Measurements from ENCODE around the gene FASN.
"Not testable (repeated sequence)": the region's sequence is repeated elsewhere in the genome, so short reads cannot be mapped to it uniquely, and the experiment has no call there.

The FASN gene

DNA sequence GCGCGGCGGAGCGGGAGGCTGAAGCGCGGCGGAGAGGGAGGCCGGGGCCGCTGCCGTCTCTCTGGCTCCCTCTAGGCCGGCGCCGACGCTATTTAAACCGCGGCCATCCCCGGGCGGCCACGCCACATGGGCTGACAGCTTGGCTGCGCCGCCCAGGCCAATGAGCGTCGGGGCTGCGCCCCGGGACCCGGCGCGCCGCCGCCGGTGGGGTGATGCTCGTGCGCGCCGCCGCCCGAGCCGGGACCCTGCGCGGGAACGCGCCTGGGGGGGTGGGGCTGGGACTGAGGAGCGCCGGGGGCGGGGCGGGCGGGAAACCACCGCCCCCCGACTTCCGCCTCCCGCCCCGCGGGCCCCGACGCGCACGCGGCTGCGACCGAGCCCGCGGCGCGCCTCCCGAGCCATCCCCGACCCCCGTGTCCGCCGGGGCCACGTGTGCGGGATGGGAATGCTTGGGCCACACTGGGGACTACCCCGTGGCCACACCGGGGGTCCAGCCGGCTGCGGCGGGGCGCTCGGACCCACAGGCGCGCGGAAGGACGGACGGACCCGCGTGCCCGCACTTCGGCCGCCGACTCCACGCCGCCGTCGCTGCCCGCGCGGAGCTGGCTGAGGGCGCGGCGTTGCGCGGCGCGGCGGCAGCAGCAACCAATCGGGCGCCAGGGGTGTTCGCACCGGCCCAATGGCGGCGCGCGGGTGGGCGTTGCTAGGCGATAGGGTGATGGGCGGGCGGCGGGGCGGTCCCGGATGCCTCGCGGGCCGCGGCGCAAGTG is at the start of gene FASN:
Gene FASN (minus strand): TSS at position 68 of the 770 bp plus-strand sequence. CDS start 1,791 bp downstream, outside the sequence.
- peak; percentile 85 for FAIRE-seq
- peak; percentile 100 for DNase-seq (ENCODE audit: insufficient read length, low spot score)

DNA sequence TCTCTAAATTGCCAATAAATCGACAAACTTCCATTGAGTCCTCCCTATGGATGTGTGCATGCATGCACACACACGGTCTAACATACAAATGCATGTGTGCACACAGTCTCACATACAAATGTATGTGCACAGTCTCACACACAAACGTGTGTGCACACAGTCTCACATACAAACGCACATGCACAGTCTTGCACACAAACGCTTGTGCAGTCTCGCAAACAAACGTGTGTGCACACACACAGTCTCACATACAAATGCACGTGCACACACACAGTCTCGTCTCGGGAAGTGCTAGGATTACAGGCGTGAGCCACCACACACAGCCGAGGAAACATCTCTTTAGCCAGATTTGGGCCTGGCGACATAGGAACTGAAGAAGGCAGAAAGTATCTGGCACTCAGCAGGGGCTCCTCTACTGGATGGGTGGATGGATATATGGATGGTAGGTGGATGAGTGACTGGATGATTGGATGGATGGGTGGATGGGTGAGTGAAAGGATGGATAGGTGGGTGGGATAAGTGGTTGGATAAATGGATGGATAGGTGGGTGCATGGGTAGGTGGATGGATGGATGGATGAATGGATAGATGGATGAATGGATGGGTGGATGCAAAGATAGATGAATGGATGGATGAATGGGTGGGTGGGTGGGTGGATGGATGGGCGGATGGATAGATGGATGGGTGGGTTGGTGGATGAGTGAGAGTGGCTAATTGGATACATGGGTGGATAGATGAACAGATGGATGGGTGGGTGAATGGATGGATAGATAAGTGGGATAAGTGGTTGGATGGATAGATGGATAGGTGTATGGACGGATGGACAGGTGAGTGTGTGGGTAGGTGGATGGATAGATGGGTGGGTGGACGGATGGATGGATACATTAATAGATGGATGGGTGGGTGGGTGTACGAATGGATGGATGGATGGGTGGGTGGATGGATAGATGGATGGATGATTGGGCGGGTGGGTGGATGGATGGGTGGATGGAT is 48.9 kb upstream of the FASN start:
- FAIRE-seq (no peak), DNase-seq (ENCODE audit: insufficient read length, low spot score) (no peak)

DNA sequence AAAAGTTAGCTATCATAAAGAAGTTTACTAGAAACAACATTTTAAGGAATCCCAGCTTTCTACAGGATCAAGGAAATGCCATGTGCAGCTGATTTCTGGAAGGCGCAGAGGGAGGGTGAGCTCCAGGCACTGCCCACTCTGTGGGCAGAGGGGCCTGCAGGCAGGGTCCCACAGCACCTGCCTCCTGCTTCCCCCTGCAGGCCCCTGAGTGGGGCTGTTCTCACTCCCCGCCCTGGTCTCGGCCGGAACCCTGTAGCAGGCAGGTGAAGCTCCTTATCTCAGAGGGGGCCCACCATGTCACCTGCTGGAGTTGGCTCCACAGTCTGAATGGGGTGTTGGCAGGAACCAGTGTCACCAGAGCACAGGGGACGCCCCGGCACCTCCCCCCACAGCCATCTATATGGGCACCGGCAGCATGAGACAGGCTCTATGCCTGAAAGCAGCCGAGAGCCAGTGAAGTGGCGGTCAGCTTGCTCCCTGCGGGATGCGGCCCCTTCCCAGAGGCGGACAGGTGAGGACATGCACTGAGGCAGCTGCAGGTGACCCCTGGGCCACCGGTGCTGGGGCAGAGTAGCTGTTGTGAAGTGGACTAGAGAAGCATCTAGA is 47.6 kb upstream of the FASN start:
- DNase-seq (ENCODE audit: insufficient read length, low spot score), result no peak
- FAIRE-seq, result no peak

DNA sequence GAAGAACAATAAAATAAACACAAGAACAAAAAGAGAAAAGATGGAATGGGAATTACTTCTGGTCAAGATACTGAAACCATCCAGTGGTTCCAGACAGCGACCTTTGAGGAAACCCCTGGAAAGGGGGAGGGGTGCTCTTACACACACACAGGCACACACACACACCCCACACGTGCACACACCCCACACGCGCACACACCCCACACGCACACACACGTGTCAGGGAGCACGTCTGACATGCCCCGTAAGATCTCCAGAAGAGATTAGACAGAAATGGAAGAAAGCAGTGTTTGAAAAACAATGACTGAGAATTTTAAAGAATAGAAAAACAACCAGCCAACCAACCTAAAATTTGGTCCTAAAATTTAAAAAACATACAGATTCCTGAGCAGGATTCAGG is 45.3 kb upstream of the FASN start:
- FAIRE-seq (no peak), DNase-seq (ENCODE audit: insufficient read length, low spot score) (no peak)

DNA sequence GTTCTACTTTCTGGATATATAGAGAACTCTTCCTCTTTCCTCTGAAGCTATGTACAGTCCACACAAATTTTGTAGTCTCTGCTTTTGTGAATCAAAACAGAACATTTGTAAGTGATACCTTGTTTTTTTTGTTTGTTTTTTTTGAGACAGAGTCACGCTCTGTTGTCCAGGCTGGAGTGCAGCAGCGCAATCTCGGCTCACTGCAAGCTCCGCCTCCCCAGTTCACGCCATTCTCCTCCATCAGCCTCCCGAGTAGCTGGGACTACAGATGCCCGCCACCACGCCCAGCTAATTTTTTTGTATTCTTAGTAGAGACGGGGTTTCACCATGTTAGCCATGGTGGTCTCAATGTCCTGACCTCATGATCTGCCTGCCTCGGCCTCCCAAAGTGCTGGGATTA is 41.9 kb upstream of the FASN start:
- not testable (repeated sequence) for FAIRE-seq; DNase-seq (ENCODE audit: insufficient read length, low spot score)

DNA sequence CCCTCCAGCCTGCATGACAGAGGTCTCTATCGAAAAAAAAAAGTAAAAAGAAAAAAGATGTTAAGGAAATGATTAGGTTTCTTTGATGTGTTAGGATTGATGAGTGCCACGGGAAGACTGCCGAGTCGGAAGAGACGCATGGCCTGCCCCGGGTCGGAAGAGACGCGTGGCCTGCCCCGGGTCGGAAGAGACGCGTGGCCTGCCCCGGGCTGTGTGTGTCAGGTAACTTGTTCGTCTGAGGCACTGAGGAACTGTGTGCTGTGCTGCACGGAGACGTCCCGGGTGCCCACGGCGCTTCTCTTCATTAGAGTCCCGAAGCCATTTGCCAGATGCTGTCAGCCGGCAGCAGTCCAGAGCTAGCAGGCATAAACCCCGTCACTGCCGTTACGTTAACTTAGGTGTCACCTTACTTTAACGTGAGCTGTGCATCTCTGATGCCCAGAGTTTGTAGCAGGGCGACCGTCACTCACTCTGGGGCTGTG is 40.5 kb upstream of the FASN start:
- no peak for FAIRE-seq
- no peak for DNase-seq (ENCODE audit: insufficient read length, low spot score)

DNA sequence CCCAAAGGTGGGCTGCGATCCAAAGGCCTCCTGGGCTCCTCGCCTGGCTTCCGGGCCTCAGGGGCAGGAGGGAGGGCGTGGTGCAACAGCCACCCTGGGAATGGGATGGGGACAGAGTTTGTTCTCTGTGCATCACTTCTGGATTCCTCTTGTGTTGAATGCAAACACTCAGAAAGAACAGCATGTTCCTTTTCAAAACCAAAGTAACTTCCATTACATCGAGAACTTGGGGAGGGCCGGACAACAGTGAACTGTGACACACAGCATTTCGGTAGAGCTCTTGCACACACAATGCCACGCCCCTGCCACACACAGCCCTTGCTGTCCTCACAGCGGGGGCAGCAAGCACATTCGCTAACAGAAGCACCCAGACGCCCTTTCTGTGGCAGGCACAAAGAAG is 36.1 kb upstream of the FASN start:
- no peak for DNase-seq (ENCODE audit: insufficient read length, low spot score)
- no peak for FAIRE-seq

DNA sequence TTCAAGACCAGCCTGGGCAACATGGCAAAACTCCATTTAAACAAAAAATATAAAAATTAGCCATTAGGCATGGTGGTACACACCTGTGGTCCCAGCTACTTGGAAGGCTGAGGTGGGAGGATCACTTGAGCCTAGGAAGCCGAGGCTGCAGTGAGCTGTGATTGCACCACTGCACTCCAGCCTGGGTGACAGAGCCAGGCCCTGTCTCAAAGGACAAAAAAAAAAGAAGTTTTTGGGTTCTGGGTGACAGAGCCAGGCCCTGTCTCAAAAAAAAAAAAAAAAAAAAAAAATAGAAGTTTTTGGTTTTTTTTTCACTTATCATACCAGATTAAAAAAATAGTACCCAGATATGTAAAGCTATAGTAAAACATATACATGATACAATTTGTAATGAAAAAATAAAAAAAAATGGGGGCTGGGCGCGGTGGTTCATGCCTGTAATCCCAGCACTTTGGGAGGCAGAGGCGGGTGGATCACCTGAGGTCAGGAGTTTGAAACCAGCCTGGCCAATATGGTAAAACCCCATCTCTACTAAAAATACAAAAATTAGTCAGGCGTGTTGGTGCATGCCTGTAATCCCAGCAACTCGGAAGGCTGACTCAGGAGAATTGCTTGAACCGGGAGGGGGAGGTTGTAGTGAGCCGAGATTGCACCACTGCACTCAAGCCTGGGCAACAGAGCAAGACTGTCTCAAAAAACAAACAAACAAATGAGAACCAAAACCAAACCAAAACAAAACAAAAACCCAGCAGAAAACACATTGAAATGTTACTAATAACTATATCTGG is 35.3 kb upstream of the FASN start:
- not testable (repeated sequence) for DNase-seq (ENCODE audit: insufficient read length, low spot score); FAIRE-seq

DNA sequence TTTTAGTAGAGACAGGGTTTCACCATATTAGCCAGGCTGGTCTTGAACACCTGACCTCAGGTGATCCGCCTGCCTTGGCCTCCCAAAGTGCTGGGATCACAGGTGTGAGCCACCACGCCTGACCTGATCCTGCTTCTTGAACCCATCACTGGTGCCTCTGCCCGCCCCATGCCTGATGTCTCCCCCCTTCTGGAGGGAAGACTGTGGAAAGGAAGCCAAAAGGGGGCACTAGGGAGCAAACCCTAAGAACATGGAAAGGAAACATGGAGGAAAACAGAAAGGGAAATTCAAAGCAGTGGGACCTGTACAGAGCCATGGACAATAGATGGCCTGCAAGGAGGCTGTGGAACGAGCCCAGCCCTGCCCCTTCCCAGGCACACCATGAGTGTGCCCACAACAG is 31.1 kb upstream of the FASN start:
- FAIRE-seq (no peak), DNase-seq (ENCODE audit: insufficient read length, low spot score) (no peak)

DNA sequence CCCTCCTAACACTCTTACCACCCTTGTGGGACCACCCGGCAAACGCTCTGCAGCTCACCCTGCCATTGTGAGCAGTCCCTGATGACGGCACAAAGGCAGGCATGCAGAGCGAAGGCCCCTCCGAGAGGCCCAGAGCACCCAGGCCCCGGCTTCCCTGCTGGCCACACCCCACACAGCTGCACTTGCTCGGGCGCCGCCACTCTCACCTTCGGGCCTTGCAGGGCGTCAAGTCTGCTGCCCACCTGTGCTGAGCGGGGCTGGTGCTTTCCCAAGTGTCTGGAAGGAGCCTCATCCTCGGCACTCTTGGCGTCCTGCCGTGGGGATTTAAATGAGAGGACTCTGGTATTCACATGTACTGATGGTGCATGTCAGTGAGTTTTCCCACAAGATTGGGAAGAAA is 30.3 kb upstream of the FASN start:
- DNase-seq (ENCODE audit: insufficient read length, low spot score), result no peak
- FAIRE-seq, result no peak

DNA sequence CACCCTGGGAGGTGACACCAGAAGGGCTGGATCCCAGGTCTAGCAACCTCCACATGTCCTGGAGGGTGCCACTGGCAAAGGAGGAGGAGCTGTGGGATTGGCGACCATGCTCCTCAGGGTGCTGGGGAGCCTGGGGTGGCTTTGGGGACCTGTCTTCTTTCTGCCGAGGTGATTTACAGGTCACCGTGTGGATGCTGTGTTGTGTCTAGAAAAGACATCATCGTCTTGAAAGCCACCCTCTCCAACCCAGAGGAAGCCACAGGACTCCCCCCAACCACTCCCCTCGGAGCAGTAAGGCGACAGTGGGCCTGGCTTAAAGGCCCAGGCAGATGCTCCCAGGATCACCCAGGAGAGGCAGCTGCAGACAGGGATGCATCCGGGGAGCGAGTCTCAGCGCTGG is 29.7 kb upstream of the FASN start:
- FAIRE-seq (no peak), DNase-seq (ENCODE audit: insufficient read length, low spot score) (no peak)

DNA sequence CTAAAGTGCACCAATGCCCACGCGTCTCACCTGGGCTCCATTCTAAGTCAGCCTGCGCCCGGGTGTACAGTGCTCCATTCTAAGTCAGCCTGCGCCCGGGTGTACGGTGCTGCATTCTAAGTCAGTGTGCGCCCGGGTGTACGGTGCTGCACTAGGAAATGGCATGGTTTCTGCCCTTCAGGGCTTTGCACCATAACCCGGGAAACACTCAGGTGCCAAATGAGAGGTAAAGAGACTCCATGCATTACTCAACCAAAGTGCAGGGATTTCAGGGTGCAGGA is 29.2 kb upstream of the FASN start:
- no peak for FAIRE-seq
- no peak for DNase-seq (ENCODE audit: insufficient read length, low spot score)

DNA sequence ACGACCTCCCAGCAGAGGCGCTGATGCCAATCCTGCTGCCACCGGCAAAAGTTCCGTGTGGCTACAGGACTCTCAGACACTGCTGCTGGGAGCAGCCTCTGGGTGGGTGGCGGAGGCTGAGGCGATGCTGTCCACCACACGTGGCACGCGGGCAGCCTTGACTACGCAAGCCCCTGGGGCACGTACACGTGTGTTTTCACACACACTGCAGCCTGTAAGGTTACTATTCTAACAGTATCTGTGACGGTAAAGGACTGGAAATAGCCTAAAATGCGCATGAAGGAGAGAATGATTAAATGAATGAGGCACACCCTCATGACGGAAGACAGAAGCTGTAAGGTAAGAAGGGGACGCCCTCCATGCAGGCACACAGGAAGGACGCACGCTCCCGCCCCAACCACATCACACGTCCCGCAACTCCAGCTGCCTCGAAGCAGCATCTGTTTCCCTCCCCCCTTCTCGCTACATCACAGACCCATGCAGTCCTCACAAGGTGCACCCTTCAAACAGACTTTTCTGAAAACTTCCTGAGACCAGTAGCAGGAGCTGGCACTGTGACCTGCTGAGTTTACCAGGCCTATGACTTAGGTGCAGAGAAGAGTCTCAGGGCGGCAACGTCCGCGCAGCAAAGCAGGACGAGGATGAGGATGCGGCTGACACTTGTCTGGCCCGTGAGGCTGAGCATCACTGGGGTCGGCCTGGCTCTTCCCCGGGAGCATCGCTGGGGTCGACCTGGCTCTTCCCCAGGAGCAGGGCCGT is 28.7 kb upstream of the FASN start:
- no peak for FAIRE-seq
- DNase-seq (ENCODE audit: insufficient read length, low spot score), result no peak

DNA sequence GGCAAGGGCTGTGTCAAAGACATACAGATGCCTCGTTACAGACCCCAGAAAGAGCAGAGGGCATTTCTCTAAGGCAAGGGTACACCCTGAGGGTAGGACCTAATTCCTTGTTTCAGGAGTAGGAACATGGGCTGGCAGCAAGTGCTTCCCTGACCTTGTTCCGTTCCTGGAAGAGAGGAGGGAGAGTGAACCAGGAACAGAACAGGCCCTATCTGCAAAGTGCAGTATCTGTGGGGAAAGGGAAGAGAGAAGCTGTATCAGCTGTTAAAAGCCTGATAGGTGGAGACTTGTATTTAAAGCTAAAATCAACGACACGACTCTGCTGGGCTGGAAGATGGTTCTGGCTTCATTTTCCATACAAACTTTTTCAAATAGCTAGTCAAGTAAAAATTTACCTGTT is 26.1 kb upstream of the FASN start:
- FAIRE-seq (no peak), DNase-seq (ENCODE audit: insufficient read length, low spot score) (no peak)

DNA sequence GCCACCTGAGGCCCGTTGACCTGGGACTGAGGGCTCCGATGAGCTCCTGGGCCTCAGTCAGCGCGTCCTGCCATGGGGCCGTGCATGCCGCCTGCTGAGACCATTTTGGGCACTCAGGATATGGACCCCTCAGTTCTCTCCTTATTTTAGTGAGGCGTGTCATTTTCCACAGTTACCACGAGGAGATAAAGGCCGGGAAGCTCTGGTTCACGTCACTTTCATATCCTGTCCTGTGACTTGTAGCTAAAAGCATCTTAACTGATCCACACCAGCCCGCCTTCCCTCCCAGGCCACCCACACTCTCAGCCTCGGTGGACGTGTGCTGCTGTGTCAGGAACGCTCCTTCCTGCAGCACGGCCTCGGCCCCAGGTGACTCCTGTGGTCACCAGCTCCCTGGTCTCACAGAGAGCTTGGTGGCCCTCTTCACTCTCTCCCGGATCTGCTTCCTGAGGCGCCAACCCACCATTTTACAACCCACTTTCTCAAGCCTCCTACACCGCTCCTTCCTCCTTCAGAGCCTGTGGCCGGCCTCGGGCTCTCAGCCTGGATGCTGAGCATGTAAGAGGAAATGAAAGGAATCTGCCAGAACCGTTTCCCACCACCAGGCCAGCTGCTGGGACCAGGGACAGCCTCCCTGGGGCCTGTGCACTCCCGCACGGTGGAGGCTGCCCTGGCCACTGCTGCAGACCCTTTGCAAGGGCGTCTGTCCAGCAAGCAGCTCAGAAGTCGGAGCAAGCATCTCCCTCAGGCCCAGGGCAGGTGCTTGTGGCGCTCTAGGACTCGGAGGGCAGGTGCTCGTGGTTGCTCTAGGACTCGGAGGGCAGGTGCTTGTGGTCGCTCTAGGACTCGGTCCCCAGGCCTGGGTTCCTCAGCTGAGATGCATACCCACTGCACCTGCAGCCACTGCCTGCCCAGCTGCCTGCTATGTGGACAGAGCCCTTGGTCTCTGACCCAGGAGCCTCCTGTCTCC is 23.9 kb upstream of the FASN start:
- FAIRE-seq (no peak), DNase-seq (ENCODE audit: insufficient read length, low spot score) (no peak)

DNA sequence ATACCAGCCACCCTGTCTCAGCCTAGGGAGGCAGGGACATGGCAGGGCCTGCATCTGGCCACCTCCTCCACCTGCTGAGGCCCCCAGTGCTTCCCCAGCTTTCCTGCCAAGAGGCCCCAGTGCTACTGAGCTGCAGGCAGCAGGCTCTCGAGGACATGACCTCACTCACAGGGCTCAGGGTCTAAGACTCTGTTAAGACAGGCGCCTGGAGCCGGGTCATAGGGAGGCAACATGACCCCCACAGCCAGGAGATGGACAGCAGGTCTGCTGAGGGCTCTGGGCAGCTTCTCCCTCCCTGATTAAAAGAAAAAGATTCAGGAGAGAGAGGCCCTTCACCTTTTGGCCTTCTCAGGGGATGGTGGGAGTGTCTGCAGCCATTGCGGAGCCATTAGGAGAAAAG is 23.2 kb upstream of the FASN start:
- DNase-seq (ENCODE audit: insufficient read length, low spot score) (no peak), FAIRE-seq (no peak)

DNA sequence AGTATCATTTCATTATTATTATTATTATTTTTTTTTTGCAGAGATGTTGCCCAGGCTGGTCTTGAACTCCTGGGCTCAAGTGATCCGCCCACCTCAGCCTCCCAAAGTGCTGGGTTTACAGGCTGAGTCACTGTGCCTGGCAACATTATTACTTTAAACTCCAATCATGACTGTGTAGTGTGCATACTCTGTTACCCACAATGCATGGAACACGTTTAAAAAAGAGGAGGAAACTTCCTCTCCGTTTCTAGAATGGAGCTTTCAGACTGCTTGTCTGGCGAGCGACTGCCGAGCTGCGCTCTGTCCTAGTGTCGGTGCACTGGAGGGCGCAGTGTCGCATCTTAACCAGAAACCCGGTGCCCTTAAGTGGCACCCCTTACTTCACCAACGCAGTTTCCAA is 22.1 kb upstream of the FASN start:
- no peak for FAIRE-seq

DNA sequence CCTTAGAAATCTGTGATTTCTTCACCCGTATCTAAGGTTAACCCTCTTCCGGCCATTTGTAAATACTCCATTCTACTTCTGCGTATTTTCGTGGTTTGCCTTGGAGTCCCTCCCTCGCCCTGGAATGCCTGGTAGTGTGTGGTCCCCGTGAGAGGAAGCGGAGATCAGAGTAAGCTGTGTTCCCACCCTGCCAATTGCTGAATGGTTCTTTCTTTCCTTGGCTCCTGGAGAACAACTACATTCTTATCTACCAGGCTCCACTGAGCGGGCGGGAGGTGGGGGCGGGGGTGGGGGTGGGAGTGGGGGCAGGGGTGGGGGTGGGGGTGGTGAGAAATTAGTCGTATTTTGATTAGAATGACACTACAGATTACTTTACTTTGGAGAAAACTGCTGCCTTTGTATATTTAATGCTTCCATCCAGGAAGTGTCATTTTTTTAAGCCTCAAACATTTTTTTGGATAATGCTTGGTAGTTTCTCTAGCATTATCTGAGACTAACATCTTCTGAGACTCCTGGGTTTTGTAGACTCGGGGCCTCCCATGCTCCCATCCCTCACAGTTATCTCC is 20.9 kb upstream of the FASN start:
- FAIRE-seq, result no peak
- no peak for DNase-seq (ENCODE audit: insufficient read length, low spot score)

More for the DNA sequence above, 22.1 kb upstream of the FASN start:
- no peak for DNase-seq (ENCODE audit: insufficient read length, low spot score)

Data from GM19239 (cell line).